HG03342 (cell line): ENCODE results near the gene NFKB2.

Experiments
- ATAC-seq: cut with Tn5 transposase; IDR thresholded peaks from one replicate; pipeline ENCODE4 v1.9.1; 2021; ENCODE audit warnings: mild to moderate bottlenecking, moderate library complexity; ENCODE audit not compliant: unreplicated experiment

The NFKB2 gene

GRCh38 chr10:102444851-102445250 lies 49.3 kb downstream of the NFKB2 start:
- no peak for ATAC-seq

GRCh38 chr10:102449321-102450123 lies 54.0 kb downstream of the NFKB2 start:
- peak; percentile 50 for ATAC-seq

GRCh38 chr10:102450124-102450373 lies 54.5 kb downstream of the NFKB2 start:
- no peak for ATAC-seq

GRCh38 chr10:102450374-102451104 lies 55.0 kb downstream of the NFKB2 start:
- peak; percentile 76 for ATAC-seq

GRCh38 chr10:102451105-102451969 lies 55.8 kb downstream of the NFKB2 start, which contains the start of gene C10orf95:
Gene C10orf95 (minus strand): TSS chr10:102451543. CDS start chr10:102451093, 450 bp downstream.
- no peak for ATAC-seq
